Ascending aorta (tissue), 2 donors: ENCODE results near the gene HSD11B1. TPM values are rescaled to one million over a fixed set of nuclear protein-coding genes. Genes with fewer than 3 reads are reported as not detected.

ENCODE experiments used
- DNase-seq, 2 donors: peaks; one replicate each; pipeline ENCODE4 v3.0.0-alpha.2; 2019; ENCODE audit warnings: low spot score in 2 of 2
- H3K27ac ChIP-seq, 2 donors: fragments of 200-600 bp; sonication (generic); one replicate each; pipeline ENCODE4 v1.5.1; 2016 to 2017; ENCODE audit warnings: mild to moderate bottlenecking in 1 of 2
- H3K27me3 ChIP-seq: fragments of 200-600 bp; sonication (generic); one replicate; pipeline ENCODE4 v1.5.1; 2017
- H3K36me3 ChIP-seq, 2 donors: fragments of 200-600 bp; sonication (generic); one replicate each; pipeline ENCODE4 v1.5.1; 2016
- H3K4me1 ChIP-seq, 2 donors: fragments of 200-600 bp; sonication (generic); one replicate each; pipeline ENCODE4 v1.5.1; 2016 to 2017; ENCODE audit warnings: mild to moderate bottlenecking in 1 of 2
- H3K4me3 ChIP-seq, 2 donors: fragments of 200-600 bp; sonication (generic); one replicate each; pipeline ENCODE4 v1.5.1; 2016 to 2017; ENCODE audit warnings: mild to moderate bottlenecking in 1 of 2
- H3K9me3 ChIP-seq, 2 donors: fragments of 200-600 bp; sonication (generic); one replicate each; pipeline ENCODE4 v1.5.1; 2016
- intact Hi-C: fragments of 100-400 bp; cut with DNase I; formaldehyde crosslinking; loops from one replicate; pipeline ENCODE4 v1.15.1; 2023
- total RNA-seq: library from RNA; depleted of rRNA; stranded (reverse); fragments of >200 nt; gene quantifications from one replicate; pipeline ENCODE4 v1.1.0, GENCODE V29; 2016
- TF ChIP-seq, protein P1 (sequence below), 3 experiments: fragments of 200-600 bp in 2 of 3; fragments of 450-650 bp in 1 of 3; sonication (generic) in 2 of 3; IDR thresholded peaks; one replicate each; pipeline ENCODE4 v1.5.1; 2016 to 2019; ENCODE audit warnings: antibody characterized with exemption in 3 of 3, mild to moderate bottlenecking in 1 of 3, moderate library complexity in 1 of 3

Gene HSD11B1
- total RNA-seq, 1 donor from 2014 or later: 0.32 TPM

DNA sequence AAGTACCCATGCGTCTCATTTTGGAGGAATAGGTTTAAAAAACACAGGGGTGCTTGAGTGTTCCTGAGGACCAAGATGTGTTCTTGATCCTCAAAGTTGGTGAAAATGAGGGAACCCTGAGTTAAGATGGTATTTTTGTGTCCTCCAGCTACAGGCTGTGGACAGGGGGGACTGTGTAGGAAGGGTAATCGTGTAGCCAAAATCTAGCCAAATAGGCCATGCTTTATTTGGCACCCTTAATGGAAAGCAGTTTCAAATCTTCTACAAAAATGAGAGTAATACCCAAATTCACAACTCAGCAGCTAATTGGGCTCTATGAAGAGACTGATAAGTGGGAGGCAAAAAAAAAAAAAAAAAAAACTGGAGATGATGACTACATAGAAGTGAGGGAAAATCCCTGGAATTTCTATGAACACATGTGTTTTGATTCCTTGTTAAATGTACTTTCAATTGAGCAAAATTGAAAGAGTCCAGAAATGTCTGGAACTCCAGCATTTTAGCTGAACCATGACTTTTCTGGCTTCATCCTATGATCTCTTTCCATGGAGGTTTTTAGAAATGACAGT lies 470 bp downstream of the HSD11B1 start:
- no peaks in the 10 kb centered on the region for H3K36me3 ChIP-seq
- intact Hi-C loops: no loop called here
- H3K27ac ChIP-seq: no peak overlapping the region
- no peak for DNase-seq
- TF ChIP-seq, protein P1, sequence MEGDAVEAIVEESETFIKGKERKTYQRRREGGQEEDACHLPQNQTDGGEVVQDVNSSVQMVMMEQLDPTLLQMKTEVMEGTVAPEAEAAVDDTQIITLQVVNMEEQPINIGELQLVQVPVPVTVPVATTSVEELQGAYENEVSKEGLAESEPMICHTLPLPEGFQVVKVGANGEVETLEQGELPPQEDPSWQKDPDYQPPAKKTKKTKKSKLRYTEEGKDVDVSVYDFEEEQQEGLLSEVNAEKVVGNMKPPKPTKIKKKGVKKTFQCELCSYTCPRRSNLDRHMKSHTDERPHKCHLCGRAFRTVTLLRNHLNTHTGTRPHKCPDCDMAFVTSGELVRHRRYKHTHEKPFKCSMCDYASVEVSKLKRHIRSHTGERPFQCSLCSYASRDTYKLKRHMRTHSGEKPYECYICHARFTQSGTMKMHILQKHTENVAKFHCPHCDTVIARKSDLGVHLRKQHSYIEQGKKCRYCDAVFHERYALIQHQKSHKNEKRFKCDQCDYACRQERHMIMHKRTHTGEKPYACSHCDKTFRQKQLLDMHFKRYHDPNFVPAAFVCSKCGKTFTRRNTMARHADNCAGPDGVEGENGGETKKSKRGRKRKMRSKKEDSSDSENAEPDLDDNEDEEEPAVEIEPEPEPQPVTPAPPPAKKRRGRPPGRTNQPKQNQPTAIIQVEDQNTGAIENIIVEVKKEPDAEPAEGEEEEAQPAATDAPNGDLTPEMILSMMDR (IDR thresholded peaks at IDR 0.05): no peak
- H3K9me3 ChIP-seq: no peaks in the 10 kb centered on the region
- H3K4me1 ChIP-seq: no peaks in the 10 kb centered on the region
- H3K4me3 ChIP-seq: no peak overlapping the region
- H3K27me3 ChIP-seq: no peaks in the 10 kb centered on the region

- TF ChIP-seq, protein P1 (IDR thresholded peaks at IDR 0.05): no peak
- intact Hi-C loops: no loop called here
- no peak overlapping the region for H3K27ac ChIP-seq
- no peaks in the 10 kb centered on the region for H3K4me1 ChIP-seq
- H3K27me3 ChIP-seq: no peaks in the 10 kb centered on the region
- no peaks in the 10 kb centered on the region for H3K9me3 ChIP-seq
- H3K4me3 ChIP-seq: no peak overlapping the region
- H3K36me3 ChIP-seq: no peaks in the 10 kb centered on the region
- no peak for DNase-seq
Observed at GRCh38 chr1:209706622-209707021, 2.0 kb downstream of the HSD11B1 start.

DNA sequence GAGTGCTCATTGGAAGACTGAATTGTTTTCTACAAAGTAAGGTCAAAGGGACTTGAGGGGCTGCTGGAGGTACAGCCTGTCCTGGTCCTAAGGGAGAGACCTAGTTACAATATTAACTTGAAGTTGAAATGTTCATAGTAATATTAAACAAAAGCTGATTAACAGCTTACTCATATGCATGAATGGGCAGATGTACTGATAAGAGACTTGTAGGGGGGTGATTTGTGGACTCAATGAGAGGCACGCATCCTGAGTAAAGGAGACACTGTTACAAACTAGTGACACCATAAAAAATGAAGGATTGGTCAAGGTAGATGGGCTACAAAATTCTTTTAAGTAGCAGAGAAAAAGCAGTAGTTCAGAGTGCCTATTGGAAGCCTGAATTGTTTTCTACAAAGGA lies 2.7 kb downstream of the HSD11B1 start:
- no peak for DNase-seq

GRCh38 chr1:209708297-209708696 lies 3.7 kb downstream of the HSD11B1 start:
- H3K36me3 ChIP-seq: no peaks in the 10 kb centered on the region
- H3K27me3 ChIP-seq: no peaks in the 10 kb centered on the region
- no peak for DNase-seq
- no peak overlapping the region for H3K4me3 ChIP-seq
- intact Hi-C loops: no loop called here
- H3K9me3 ChIP-seq: no peaks in the 10 kb centered on the region
- TF ChIP-seq, protein P1 (IDR thresholded peaks at IDR 0.05): no peak
- no peak overlapping the region for H3K27ac ChIP-seq
- no peaks in the 10 kb centered on the region for H3K4me1 ChIP-seq

More for the DNA sequence above, 2.7 kb downstream of the HSD11B1 start:
- TF ChIP-seq, protein P1 (IDR thresholded peaks at IDR 0.05): no peak
- no peak overlapping the region for H3K27ac ChIP-seq
- no peaks in the 10 kb centered on the region for H3K36me3 ChIP-seq
- no peaks in the 10 kb centered on the region for H3K9me3 ChIP-seq
- intact Hi-C loops: no loop called here
- H3K27me3 ChIP-seq: no peaks in the 10 kb centered on the region
- no peak overlapping the region for H3K4me3 ChIP-seq
- no peaks in the 10 kb centered on the region for H3K4me1 ChIP-seq

- Histone ChIP-seq H3K27me3 (no peaks in the 10 kb centered on the region), H3K27ac (no peak overlapping the region), H3K4me1 (no peaks in the 10 kb centered on the region), H3K4me3 (no peak overlapping the region), H3K36me3 (no peaks in the 10 kb centered on the region), H3K9me3 (no peaks in the 10 kb centered on the region)
- intact Hi-C loops: no loop called here
- DNase-seq: no peak
- TF ChIP-seq, protein P1 (IDR thresholded peaks at IDR 0.05): no peak
Observed at GRCh38 chr1:209710093-209710492, 5.4 kb downstream of the HSD11B1 start.

DNA sequence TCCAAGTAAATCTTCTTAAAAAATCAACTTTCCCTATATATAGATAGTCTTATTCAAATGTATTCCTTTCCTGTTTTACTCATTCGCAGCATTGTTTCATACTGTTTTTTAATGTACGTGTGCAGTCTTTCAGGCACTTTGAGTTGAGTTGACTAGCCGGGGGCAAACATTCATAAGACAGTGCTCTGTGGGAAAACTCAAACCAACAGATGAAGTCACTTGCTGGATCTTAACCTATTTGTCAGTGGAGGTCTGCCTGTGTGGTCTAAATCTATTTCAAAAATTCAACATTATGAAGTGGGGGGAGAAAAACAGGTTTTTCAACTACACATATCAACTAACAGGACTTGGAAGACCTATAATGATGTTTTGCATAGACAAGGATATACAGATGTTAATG lies 6.2 kb downstream of the HSD11B1 start:
- TF ChIP-seq, protein P1 (IDR thresholded peaks at IDR 0.05): no peak
- Histone ChIP-seq H3K9me3 (no peaks in the 10 kb centered on the region), H3K27ac (no peak overlapping the region), H3K36me3 (no peaks in the 10 kb centered on the region), H3K27me3 (no peaks in the 10 kb centered on the region), H3K4me3 (no peak overlapping the region), H3K4me1 (no peaks in the 10 kb centered on the region)
- no peak for DNase-seq
- intact Hi-C loops: no loop called here
